Stimulated activated CD4-positive, alpha-beta T cell treated with anti-CD3 and anti-CD28 coated beads, Interleukin-15, amount 100 ng/mL, for 24 hours (primary cell): ENCODE measurements around the gene PLPP1.

ENCODE experiments used
- DNase-seq: peaks from one replicate; pipeline ENCODE4 v3.0.0-alpha.2; 2020

PLPP1 gene

DNA sequence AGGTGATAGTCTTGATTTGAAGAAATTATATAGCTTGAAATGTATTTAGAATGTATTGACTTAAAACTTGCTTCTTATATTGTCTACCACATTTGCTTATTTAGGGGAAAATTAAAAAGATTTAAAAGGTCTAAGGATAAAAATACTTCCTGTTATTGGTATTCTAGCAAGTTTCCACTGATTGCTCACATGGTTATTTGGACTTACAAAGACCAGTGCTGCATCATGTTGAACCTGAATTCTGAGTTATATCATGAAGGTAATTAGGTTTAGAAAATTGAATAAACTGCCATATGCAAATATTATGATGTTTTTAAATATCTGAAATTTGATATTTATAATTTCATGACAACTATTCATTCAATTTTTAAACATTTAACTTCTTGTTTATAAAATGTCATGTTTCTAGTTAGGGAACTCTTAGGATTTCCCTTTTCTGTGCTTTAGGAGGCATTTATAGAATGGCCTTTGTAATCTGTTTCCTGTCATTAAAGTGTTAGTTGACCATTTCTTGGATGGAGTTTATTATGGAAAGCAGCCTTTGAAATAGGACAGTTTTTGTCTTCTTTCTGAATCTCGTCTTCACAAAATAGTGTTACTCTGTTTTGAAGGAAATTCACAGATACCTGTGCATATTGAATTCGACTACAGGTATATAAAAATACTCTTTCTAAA is 141.1 kb downstream of the PLPP1 start:
- DNase-seq, result no peak

- no peak for DNase-seq
Measured at GRCh38 chr5:55392669-55393068, 142.1 kb downstream of the PLPP1 start.

GRCh38 chr5:55391707-55392106 is 143.1 kb downstream of the PLPP1 start:
- DNase-seq, result no peak

GRCh38 chr5:55387865-55388264 is 146.9 kb downstream of the PLPP1 start:
- no peak for DNase-seq

- no peak for DNase-seq
Measured at GRCh38 chr5:55386356-55386755, 148.4 kb downstream of the PLPP1 start.

- no peak for DNase-seq
Measured at GRCh38 chr5:55385846-55386245, 148.9 kb downstream of the PLPP1 start.

GRCh38 chr5:55385227-55385626 is 149.5 kb downstream of the PLPP1 start:
- no peak for DNase-seq

DNA sequence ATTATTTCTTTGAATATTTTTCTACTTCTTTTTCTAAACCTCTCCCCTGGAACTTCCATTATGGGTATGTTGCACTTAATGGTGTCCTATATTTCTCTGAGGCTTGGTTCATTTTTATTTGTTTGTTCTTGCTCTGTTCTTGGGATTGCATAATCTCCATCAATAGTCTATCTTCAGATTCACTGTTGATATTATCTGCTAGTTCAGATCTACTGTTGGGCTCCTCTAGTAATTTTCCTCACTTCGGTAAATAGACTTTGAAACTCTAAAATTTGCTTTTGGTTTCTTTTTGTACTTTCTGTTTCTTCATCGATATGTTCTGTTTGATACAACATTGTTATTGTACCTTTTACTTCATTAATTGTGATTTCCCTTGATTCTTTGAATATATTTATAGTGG is 150.7 kb downstream of the PLPP1 start:
- DNase-seq, result no peak

GRCh38 chr5:55383254-55383653 is 151.5 kb downstream of the PLPP1 start:
- no peak for DNase-seq

GRCh38 chr5:55377810-55378209 is 157.0 kb downstream of the PLPP1 start:
- DNase-seq, result no peak
